Thoracic aorta (tissue), 2 donors: ENCODE data around the gene CAB39. TPM values are rescaled to one million over a fixed set of nuclear protein-coding genes. Genes with fewer than 3 reads are reported as not detected.

Source experiments
- ATAC-seq: fragments of 150-250 bp; one replicate; pipeline ENCODE4 v1.8.0; 2017; ENCODE audit warnings: low read depth; ENCODE audit not compliant: insufficient number of reproducible peaks, low FRiP score
- DNase-seq: peaks from one replicate; pipeline ENCODE4 v3.0.0-alpha.2; 2020; ENCODE audit warnings: low spot score
- H3K27ac ChIP-seq, 2 donors: fragments of 200-600 bp; sonication (generic); 1 replicate in 1 of 2; 2 replicates in 1 of 2; pipeline ENCODE4 v1.5.1; 2016; ENCODE audit warnings: mild to moderate bottlenecking in 2 of 2, moderate library complexity in 2 of 2
- H3K27me3 ChIP-seq: fragments of 200-600 bp; sonication (generic); replicated peaks from 2 replicates; pipeline ENCODE4 v1.6.0; 2016; ENCODE audit warnings: mild to moderate bottlenecking; ENCODE audit not compliant: insufficient read depth
- H3K36me3 ChIP-seq: fragments of 200-600 bp; sonication (generic); one replicate; pipeline ENCODE4 v1.5.1; 2016
- H3K4me1 ChIP-seq, 2 donors: fragments of 200-600 bp; sonication (generic); 1 replicate in 1 of 2; 2 replicates in 1 of 2; pipeline versions ENCODE4 v1.5.1 to v1.6.0; 2016; ENCODE audit warnings: low read depth in 2 of 2, mild to moderate bottlenecking in 1 of 2; ENCODE audit not compliant: control insufficient read depth in 1 of 2
- H3K4me3 ChIP-seq: fragments of 200-600 bp; sonication (generic); 2 replicates; pipeline ENCODE4 v1.5.1; 2016; ENCODE audit warnings: mild to moderate bottlenecking
- H3K9me3 ChIP-seq: fragments of 200-600 bp; sonication (generic); 2 replicates; pipeline ENCODE4 v1.5.1; 2016
- CTCF ChIP-seq: fragments of 200-600 bp; sonication (generic); IDR thresholded peaks from one replicate; pipeline ENCODE4 v1.5.1; 2019; ENCODE audit warnings: antibody characterized with exemption
- total RNA-seq, 2 donors: library from RNA; depleted of rRNA; stranded (reverse); fragments of >200 nt; gene quantifications; one replicate each; pipeline versions ENCODE4 v1.1.0 to v1.2.3, GENCODE V29; 2016

CAB39 gene
- total RNA-seq, 2 donors from 2014 or later = 83.1 to 103 TPM

DNA sequence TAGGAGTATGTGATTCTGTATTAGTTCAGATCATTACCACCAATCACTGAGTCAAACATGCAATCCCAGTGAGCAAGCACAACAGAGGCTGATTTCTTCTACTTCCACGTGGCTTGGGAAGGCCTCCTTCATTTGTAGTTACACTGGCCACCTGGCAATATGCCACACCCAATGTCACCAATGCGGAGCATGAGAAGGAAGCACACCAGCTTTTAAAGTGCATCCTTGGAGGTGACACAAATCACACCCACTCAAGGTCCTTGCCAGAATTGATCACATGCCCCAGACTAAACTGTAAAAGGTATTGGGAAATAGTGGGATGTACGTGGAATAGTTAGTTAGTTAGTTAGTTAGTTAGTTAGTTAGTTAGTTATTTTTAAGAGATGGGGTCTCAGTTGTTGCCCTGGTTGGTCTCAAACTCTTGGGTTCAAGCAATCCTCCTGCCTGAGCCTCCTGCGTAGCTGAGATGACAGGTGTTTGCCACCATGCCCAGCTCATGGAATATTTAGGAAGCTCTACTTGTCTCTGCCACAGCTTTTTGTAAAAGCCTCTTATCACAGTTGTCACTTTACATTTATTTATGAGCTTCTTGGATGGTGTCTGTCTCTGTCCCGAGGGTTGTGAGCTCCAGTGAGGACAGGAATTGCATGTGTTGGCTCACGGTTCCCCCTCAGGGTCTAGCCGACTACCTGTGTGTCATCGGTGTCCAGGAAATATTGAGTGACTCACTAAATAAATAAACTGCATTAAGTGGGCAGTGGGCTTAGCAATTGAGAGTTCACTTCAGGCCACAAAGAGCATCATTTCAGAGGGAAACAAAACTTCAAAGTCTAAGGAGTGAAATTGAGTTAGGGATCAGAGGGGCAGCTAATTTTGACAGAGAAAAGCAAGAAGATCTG is 28.1 kb upstream of the CAB39 start:
- Histone ChIP-seq H3K27me3 (no peaks in the 10 kb centered on the region), H3K27ac (no peak overlapping the region), H3K9me3 (no peaks in the 10 kb centered on the region), H3K4me1 (no peaks in the 10 kb centered on the region), H3K36me3 (no peaks in the 10 kb centered on the region), H3K4me3 (no peak overlapping the region)
- DNase-seq = no peak
- ATAC-seq = no peak
- TF ChIP-seq CTCF = no peak

DNA sequence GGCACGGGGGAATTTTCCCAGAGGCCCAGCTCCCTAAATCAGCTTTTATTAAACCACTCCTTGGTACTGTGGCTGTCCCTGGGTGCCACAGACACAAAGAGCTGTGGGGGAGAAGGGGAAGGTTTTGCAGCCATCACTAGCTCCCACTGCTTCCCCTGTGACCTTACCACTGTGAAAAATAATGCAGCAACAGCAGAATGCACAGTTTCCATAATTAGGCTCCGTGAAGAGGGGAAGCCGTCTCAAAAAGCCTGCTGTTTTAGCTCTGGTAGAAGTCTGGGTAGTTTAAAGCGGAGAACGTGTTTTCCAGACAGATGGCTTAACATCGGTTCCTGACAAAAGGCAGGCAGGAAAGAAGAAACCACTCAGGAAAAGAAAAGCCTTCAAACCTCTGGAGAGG is 27.5 kb upstream of the CAB39 start:
- no peaks in the 10 kb centered on the region for H3K27me3 ChIP-seq
- DNase-seq (no peak), ATAC-seq (no peak)
- no peaks in the 10 kb centered on the region for H3K4me1 ChIP-seq
- H3K9me3 ChIP-seq = no peaks in the 10 kb centered on the region
- H3K27ac ChIP-seq = no peak overlapping the region
- no peak for TF ChIP-seq CTCF
- no peak overlapping the region for H3K4me3 ChIP-seq
- no peaks in the 10 kb centered on the region for H3K36me3 ChIP-seq

- no peak for DNase-seq
- TF ChIP-seq CTCF = no peak
- Histone ChIP-seq H3K36me3 (no peaks in the 10 kb centered on the region), H3K27ac (no peak overlapping the region), H3K9me3 (no peaks in the 10 kb centered on the region), H3K4me1 (peaks cover 0 to 4% of the 10 kb centered on the region in 2 donors), H3K4me3 (no peak overlapping the region), H3K27me3 (no peaks in the 10 kb centered on the region)
- ATAC-seq = no peak
Measured at GRCh38 chr2:230687498-230687897, 25.1 kb upstream of the CAB39 start.

DNA sequence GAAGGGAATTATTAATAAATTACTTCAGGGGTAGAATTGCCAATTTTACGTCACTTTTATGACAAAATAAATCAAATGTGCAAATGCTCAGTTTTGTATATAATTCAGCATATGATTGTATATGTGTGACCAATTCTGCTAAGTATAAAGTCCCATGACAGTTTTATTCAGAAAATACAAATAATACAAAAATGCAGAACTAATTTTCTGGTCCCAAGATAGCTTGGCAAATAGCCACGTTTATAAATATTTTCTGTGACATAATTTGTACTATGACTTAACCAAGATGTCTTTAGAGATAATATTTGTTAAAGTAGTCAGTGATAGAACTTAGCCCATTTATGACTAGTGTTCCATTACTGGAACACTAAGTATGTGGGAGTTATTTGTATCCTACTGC is 24.2 kb upstream of the CAB39 start:
- no peak overlapping the region for H3K27ac ChIP-seq
- H3K36me3 ChIP-seq = no peaks in the 10 kb centered on the region
- H3K9me3 ChIP-seq = no peaks in the 10 kb centered on the region
- DNase-seq (no peak), ATAC-seq (no peak)
- no peaks in the 10 kb centered on the region for H3K27me3 ChIP-seq
- no peak for TF ChIP-seq CTCF
- H3K4me1 ChIP-seq = peaks cover 0 to 4% of the 10 kb centered on the region in 2 donors
- H3K4me3 ChIP-seq = no peak overlapping the region

DNA sequence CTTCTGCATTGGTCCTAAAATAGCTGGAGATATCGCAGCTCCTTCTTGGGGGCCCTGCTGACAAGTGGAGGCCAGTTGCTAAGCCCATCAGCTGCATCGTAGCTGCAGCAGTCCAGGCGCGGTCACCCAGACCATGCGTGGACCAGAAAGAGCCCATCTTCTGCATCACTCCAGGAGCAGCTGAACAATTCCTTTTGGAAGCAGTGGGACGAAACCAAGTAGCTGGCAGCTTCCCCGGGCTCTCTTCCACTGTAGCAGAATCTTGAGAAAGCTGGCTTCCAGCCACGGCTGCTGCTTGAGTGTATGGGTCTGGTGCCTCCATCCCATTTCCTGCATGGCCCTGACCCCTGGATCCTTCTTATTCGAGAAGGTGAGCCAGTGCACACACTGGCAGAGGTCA is 22.2 kb upstream of the CAB39 start:
- TF ChIP-seq CTCF = no peak
- H3K27me3 ChIP-seq = no peaks in the 10 kb centered on the region
- no peaks in the 10 kb centered on the region for H3K36me3 ChIP-seq
- H3K27ac ChIP-seq = no peak overlapping the region
- no peak overlapping the region for H3K4me3 ChIP-seq
- H3K4me1 ChIP-seq = peaks cover 0 to 4% of the 10 kb centered on the region in 2 donors
- ATAC-seq (no peak), DNase-seq (no peak)
- no peaks in the 10 kb centered on the region for H3K9me3 ChIP-seq
